ENCODE data around the gene DHH. TPM values are rescaled to one million over a fixed set of nuclear protein-coding genes. Genes with fewer than 3 reads are reported as not detected.

DHH gene
- total RNA-seq, 1 experiment from 2014 or later, result 0.15 TPM

DNA sequence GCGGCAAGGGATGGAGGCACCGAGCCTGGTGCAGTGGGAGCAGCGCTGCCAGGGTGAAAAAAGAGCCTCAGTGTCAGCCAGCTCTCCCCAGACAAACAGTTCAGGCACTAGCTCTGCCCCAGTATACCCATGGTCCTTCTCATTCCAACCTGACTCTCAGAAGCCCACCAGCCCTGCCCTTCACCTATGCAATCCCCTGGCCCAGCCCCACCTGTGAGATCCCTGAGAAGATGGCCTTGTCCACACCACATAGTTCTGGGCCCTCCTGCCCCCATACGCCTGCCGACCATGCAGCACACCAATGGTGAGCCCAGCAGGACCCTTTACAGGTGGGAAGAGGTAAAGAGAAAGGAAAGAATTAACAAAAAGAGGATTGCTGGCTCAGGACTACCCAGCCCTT lies 40.5 kb downstream of the DHH start:
- DNase-seq (ENCODE audit: low spot score) (no peak), ATAC-seq (no peak)
- peaks cover 37% of the 10 kb centered on the region for H3K4me1 Mint-ChIP-seq
- H3K27me3 Mint-ChIP-seq (ENCODE audit: low read depth), result no peaks in the 10 kb centered on the region
- no peak overlapping the region for H3K4me3 Mint-ChIP-seq
- no peak for TF ChIP-seq SOX15 (CRISPR knock-in tag; IDR thresholded peaks at IDR 0.05)
- ChIA-PET CTCF (no interaction called here), POLR2A (interaction anchor here (0.7 to 1.4 kb wide), 2 partner anchors 10 to 77 kb away, joined by 3 read pairs; partner anchors contain the start of gene TUBA1B)
- H3K9me3 Mint-ChIP-seq, result no peaks in the 10 kb centered on the region
- peaks cover 61% of the 10 kb centered on the region for H3K36me3 Mint-ChIP-seq
- H3K27ac Mint-ChIP-seq, result no peak overlapping the region

DNA sequence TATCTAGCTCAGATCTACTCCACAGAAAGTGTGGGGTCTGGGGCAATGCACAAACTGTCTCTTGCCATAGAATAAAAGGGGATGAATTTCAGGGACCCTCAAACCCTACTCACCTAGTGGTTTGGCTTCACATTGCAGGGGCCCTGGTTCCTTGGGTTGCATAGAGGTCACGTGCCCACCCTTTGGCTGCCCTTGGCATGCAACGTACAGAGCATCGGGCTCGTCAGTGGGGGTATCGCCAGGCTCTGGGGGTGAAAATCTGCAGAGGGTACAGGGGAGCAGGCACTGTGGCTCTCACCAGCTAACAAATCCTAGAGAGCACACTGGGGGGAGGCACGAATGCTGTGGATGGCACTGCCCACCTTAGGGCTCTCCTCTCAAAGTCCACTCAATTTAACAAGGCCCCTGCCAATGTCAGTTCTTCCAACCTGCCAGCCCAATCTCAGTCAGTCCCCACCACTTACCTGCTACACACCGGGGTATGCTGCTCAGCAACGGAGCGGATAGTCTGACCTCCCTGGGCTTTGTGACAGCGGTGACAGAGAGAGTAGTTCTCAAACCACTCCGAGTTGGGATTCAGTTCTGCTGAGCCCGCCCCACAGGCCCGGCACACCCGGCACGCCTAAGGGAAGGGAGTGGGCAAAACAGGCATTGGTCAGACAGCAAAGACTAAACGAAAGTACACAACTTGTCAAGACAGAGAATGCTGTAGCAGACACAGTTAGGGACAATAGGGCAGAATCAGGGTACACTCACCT lies 42.0 kb downstream of the DHH start:
- CTCF ChIA-PET, result interaction anchor here (0.5 kb wide), 1 partner anchor 62 kb away, joined by 3 read pairs; no protein-coding TSS in a partner anchor

More for the DNA sequence above, 42.0 kb downstream of the DHH start:
- Mint-ChIP-seq H3K9me3 (no peaks in the 10 kb centered on the region), H3K27ac (no peak overlapping the region), H3K4me3 (no peak overlapping the region), H3K4me1 (peaks cover 22% of the 10 kb centered on the region), H3K27me3 (ENCODE audit: low read depth) (no peaks in the 10 kb centered on the region), H3K36me3 (peaks cover 76% of the 10 kb centered on the region)
- TF ChIP-seq NFE2L1 (CRISPR knock-in tag; IDR thresholded peaks at IDR 0.05) (no peak), ZBTB21 (CRISPR knock-in tag; IDR thresholded peaks at IDR 0.05; ENCODE audit: borderline replicate concordance) (no peak), KAT7 (CRISPR knock-in tag; IDR thresholded peaks at IDR 0.05; ENCODE audit: borderline replicate concordance) (no peak), MYBL2 (CRISPR knock-in tag; IDR thresholded peaks at IDR 0.05) (no peak), RORB (CRISPR knock-in tag; IDR thresholded peaks at IDR 0.05) (no peak), JAZF1 (CRISPR knock-in tag; IDR thresholded peaks at IDR 0.05) (no peak), NFATC4 (CRISPR knock-in tag; IDR thresholded peaks at IDR 0.05) (no peak), NR2C2 (CRISPR knock-in tag; IDR thresholded peaks at IDR 0.05) (no peak), TEAD1 (CRISPR knock-in tag; IDR thresholded peaks at IDR 0.05) (no peak), ESRRA (CRISPR knock-in tag; IDR thresholded peaks at IDR 0.05; ENCODE audit: borderline replicate concordance) (no peak), ZNF232 (CRISPR knock-in tag; IDR thresholded peaks at IDR 0.05) (no peak), CREB1 (CRISPR knock-in tag; IDR thresholded peaks at IDR 0.05) (no peak), ATF1 (CRISPR knock-in tag; IDR thresholded peaks at IDR 0.05) (no peak)
- TF ChIP-seq, protein P1, sequence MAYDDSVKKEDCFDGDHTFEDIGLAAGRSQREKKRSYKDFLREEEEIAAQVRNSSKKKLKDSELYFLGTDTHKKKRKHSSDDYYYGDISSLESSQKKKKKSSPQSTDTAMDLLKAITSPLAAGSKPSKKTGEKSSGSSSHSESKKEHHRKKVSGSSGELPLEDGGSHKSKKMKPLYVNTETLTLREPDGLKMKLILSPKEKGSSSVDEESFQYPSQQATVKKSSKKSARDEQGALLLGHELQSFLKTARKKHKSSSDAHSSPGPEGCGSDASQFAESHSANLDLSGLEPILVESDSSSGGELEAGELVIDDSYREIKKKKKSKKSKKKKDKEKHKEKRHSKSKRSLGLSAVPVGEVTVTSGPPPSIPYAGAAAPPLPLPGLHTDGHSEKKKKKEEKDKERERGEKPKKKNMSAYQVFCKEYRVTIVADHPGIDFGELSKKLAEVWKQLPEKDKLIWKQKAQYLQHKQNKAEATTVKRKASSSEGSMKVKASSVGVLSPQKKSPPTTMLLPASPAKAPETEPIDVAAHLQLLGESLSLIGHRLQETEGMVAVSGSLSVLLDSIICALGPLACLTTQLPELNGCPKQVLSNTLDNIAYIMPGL (CRISPR knock-in tag; IDR thresholded peaks at IDR 0.05), result no peak
- TF ChIP-seq, protein P2, sequence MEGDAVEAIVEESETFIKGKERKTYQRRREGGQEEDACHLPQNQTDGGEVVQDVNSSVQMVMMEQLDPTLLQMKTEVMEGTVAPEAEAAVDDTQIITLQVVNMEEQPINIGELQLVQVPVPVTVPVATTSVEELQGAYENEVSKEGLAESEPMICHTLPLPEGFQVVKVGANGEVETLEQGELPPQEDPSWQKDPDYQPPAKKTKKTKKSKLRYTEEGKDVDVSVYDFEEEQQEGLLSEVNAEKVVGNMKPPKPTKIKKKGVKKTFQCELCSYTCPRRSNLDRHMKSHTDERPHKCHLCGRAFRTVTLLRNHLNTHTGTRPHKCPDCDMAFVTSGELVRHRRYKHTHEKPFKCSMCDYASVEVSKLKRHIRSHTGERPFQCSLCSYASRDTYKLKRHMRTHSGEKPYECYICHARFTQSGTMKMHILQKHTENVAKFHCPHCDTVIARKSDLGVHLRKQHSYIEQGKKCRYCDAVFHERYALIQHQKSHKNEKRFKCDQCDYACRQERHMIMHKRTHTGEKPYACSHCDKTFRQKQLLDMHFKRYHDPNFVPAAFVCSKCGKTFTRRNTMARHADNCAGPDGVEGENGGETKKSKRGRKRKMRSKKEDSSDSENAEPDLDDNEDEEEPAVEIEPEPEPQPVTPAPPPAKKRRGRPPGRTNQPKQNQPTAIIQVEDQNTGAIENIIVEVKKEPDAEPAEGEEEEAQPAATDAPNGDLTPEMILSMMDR (IDR thresholded peaks at IDR 0.05), result no peak
- TF ChIP-seq, protein P3, sequence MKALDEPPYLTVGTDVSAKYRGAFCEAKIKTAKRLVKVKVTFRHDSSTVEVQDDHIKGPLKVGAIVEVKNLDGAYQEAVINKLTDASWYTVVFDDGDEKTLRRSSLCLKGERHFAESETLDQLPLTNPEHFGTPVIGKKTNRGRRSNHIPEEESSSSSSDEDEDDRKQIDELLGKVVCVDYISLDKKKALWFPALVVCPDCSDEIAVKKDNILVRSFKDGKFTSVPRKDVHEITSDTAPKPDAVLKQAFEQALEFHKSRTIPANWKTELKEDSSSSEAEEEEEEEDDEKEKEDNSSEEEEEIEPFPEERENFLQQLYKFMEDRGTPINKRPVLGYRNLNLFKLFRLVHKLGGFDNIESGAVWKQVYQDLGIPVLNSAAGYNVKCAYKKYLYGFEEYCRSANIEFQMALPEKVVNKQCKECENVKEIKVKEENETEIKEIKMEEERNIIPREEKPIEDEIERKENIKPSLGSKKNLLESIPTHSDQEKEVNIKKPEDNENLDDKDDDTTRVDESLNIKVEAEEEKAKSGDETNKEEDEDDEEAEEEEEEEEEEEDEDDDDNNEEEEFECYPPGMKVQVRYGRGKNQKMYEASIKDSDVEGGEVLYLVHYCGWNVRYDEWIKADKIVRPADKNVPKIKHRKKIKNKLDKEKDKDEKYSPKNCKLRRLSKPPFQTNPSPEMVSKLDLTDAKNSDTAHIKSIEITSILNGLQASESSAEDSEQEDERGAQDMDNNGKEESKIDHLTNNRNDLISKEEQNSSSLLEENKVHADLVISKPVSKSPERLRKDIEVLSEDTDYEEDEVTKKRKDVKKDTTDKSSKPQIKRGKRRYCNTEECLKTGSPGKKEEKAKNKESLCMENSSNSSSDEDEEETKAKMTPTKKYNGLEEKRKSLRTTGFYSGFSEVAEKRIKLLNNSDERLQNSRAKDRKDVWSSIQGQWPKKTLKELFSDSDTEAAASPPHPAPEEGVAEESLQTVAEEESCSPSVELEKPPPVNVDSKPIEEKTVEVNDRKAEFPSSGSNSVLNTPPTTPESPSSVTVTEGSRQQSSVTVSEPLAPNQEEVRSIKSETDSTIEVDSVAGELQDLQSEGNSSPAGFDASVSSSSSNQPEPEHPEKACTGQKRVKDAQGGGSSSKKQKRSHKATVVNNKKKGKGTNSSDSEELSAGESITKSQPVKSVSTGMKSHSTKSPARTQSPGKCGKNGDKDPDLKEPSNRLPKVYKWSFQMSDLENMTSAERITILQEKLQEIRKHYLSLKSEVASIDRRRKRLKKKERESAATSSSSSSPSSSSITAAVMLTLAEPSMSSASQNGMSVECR (CRISPR knock-in tag; IDR thresholded peaks at IDR 0.05; ENCODE audit: borderline replicate concordance), result no peak
- TF ChIP-seq, protein P4, sequence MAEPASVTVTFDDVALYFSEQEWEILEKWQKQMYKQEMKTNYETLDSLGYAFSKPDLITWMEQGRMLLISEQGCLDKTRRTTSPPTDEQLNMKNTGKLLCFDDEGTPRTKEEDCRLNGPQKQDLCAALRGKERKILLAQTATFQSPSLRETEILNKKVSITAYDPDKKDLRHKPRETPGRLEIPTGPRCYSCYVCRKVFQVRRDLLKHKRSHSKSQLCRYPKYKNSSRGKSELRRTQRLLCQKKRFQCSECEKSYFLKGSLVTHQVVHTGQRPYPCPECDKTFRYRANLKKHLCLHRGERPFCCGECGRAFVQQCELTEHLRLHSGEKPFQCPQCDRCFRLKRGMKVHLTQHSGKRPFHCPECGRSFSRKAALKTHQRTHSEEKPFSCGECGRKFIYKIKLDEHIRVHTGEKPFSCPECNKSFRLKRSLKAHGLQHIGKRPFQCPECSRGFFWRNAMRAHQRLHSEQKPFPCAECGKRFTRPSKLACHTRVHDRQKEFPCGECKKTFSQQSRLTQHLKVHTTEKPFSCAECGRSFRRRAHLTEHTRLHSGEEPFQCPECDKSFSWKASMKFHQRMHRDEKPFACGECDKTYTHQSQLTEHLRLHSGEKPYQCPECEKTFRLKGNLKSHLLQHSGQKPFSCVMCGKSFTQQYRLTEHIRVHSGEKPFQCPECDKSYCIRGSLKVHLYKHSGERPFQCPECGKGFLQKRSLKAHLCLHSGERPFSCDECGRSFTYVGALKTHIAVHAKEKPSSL (CRISPR knock-in tag; conservative IDR thresholded peaks at IDR 0.05), result no peak
- TF ChIP-seq, protein P5, sequence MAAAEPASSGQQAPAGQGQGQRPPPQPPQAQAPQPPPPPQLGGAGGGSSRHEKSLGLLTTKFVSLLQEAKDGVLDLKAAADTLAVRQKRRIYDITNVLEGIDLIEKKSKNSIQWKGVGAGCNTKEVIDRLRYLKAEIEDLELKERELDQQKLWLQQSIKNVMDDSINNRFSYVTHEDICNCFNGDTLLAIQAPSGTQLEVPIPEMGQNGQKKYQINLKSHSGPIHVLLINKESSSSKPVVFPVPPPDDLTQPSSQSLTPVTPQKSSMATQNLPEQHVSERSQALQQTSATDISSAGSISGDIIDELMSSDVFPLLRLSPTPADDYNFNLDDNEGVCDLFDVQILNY (CRISPR knock-in tag; IDR thresholded peaks at IDR 0.05), result no peak
- TF ChIP-seq, protein P6, sequence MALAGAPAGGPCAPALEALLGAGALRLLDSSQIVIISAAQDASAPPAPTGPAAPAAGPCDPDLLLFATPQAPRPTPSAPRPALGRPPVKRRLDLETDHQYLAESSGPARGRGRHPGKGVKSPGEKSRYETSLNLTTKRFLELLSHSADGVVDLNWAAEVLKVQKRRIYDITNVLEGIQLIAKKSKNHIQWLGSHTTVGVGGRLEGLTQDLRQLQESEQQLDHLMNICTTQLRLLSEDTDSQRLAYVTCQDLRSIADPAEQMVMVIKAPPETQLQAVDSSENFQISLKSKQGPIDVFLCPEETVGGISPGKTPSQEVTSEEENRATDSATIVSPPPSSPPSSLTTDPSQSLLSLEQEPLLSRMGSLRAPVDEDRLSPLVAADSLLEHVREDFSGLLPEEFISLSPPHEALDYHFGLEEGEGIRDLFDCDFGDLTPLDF (CRISPR knock-in tag; IDR thresholded peaks at IDR 0.05), result no peak
- POLR2A ChIA-PET, result interaction anchor here (0.6 kb wide), 1 partner anchor 69 kb away, joined by 5 read pairs; no protein-coding TSS in a partner anchor
- ATAC-seq (no peak), DNase-seq (ENCODE audit: low spot score) (no peak)
